GM12878 (cell line): ENCODE data around the gene CDK13. TPM values are rescaled to one million over a fixed set of nuclear protein-coding genes. Genes with fewer than 3 reads are reported as not detected.

Experiments used
- BMI1 ChIP-seq: fragments of 450-650 bp; IDR thresholded peaks from 2 replicates; pipeline ENCODE4 v1.6.1; 2016; ENCODE audit warnings: mild to moderate bottlenecking, moderate library complexity, borderline replicate concordance
- EED ChIP-seq: sonication (generic); IDR thresholded peaks from 2 replicates; pipeline ENCODE4 v1.6.1; 2016; ENCODE audit warnings: antibody characterized with exemption, low read depth
- FOXK2 ChIP-seq: fragments of 450-650 bp; IDR thresholded peaks from 2 replicates; pipeline ENCODE4 v1.6.1; 2017; ENCODE audit warnings: mild to moderate bottlenecking, moderate library complexity
- HCFC1 ChIP-seq: fragments of 150-350 bp; IDR thresholded peaks from 2 replicates; pipeline ENCODE4 v1.6.1; 2014; ENCODE audit warnings: low read length
- HDAC2 ChIP-seq: fragments of 200-600 bp; sonication (generic); IDR thresholded peaks from 2 replicates; pipeline ENCODE4 v1.6.1; 2017
- NKRF ChIP-seq: fragments of 450-650 bp; conservative IDR thresholded peaks from 2 replicates; pipeline ENCODE4 v1.6.1; 2017; ENCODE audit warnings: mild to moderate bottlenecking, moderate library complexity
- PAX5 ChIP-seq: IDR thresholded peaks from 2 replicates; pipeline ENCODE4 v1.6.1; 2011; ENCODE audit warnings: low read depth, low read length, borderline replicate concordance
- RELB ChIP-seq: fragments of 450-650 bp; IDR thresholded peaks from 2 replicates; pipeline ENCODE4 v1.6.1; 2017; ENCODE audit warnings: low read depth, mild to moderate bottlenecking, moderate library complexity
- REST ChIP-seq: IDR thresholded peaks from 2 replicates; pipeline ENCODE4 v1.6.1; 2012; ENCODE audit warnings: mild to moderate bottlenecking, low read depth, low read length
- SKIL ChIP-seq: fragments of 450-650 bp; IDR thresholded peaks from 2 replicates; pipeline ENCODE4 v1.6.1; 2017; ENCODE audit warnings: mild to moderate bottlenecking, low read depth, inconsistent platforms; ENCODE audit not compliant: poor library complexity, severe bottlenecking
- ZNF24 ChIP-seq: fragments of 450-650 bp; IDR thresholded peaks from 2 replicates; pipeline ENCODE4 v1.6.1; 2017; ENCODE audit warnings: antibody characterized with exemption, mild to moderate bottlenecking
- ZNF592 ChIP-seq: fragments of 450-650 bp; IDR thresholded peaks from 2 replicates; pipeline ENCODE4 v1.6.1; 2017; ENCODE audit warnings: mild to moderate bottlenecking, moderate library complexity
- polyA plus RNA-seq, 11 experiments: library from polyadenylated mRNA; depleted of rRNA in 4 of 11; unstranded in 6 of 11; stranded (reverse) in 5 of 11; fragments of >200 nt; fragmentation: Nextera tagmentation in 4 of 11; fragmentation: Illumina TruSeq in 1 of 11; extraction: Ambion mirVana in 4 of 11; extraction: Trizol in 1 of 11; gene quantifications; 1 replicate in 1 of 11; 2 replicates in 10 of 11; pipeline versions ENCODE4 v1.2.1 to v1.2.3, GENCODE V29; 2011 to 2016; ENCODE audit warnings: inconsistent platforms in 2 of 11, missing spikeins in 2 of 11, low read depth in 1 of 11
- total RNA-seq, 4 experiments: library from RNA; depleted of rRNA in 3 of 4; stranded (reverse); fragments of >200 nt in 3 of 4; fragmentation: Illumina TruSeq in 1 of 4; extraction: Trizol in 1 of 4; gene quantifications; 2 replicates each; pipeline versions ENCODE4 v1.2.1 to v1.2.3, GENCODE V29; 2013 to 2021

CDK13 gene
- total and polyA plus RNA-seq, 10 of the 15 experiments (the other 5 are each of a cell fraction or from before 2014, with no cell fraction given) = 10.8 to 44.4 (median 28.0) TPM

- TF ChIP-seq REST = peak; percentile 21; the same call in 1 of the 2 replicates
- peak; percentile 76 for TF ChIP-seq HCFC1
- TF ChIP-seq FOXK2 = 0 out of 2 replicates have a peak, but pooled peaks have one; percentile 38
- TF ChIP-seq PAX5 = 0 out of 2 replicates have a peak, but pooled peaks have one; percentile 5
- no peak for TF ChIP-seq ZNF592
- peak; percentile 90 for TF ChIP-seq RELB
- TF ChIP-seq SKIL = peak; percentile 69
- no peak for TF ChIP-seq ZNF24
- TF ChIP-seq NKRF = peak; percentile 67; the same call in 1 of the 2 replicates
- peak; percentile 59; the same call in 1 of the 2 replicates for TF ChIP-seq HDAC2
- TF ChIP-seq EED = peak; percentile 74
- no peak for TF ChIP-seq BMI1
These were observed 184.6 kb downstream of the CDK13 start, which contains the start of the genes MPLKIP and SUGCT (continued) for GRCh38 chr7:40134428-40135316.
